CD8-positive, alpha-beta memory T cell (primary cell): ENCODE data around the gene SPCS3. TPM values are rescaled to one million over a fixed set of nuclear protein-coding genes. Genes with fewer than 3 reads are reported as not detected.

Source experiments
- CTCF ChIA-PET: fragments of 350-600 bp; sonication (Branson Sonifier 250); formaldehyde crosslinking; loops from one replicate; lab custom pipeline; 2021; ENCODE audit warnings: antibody characterized with exemption; lab: Charles Lee
- POLR2A ChIA-PET: fragments of 350-600 bp; sonication (Branson Sonifier 250); formaldehyde crosslinking; loops from one replicate; lab custom pipeline; 2021; ENCODE audit warnings: antibody characterized with exemption; lab: Charles Lee
- DNase-seq, 5 donors: peaks; one replicate each; pipeline versions ENCODE4 v3.0.0 to v3.0.0-alpha.2; 2020 to 2022; ENCODE audit warnings: mixed read lengths in 1 of 5
- H3K27ac ChIP-seq: one replicate; pipeline ENCODE4 v1.7.0; 2013; ENCODE audit warnings: low read depth, mild to moderate bottlenecking, low read length, moderate library complexity
- H3K27me3 ChIP-seq: 2 replicates; pipeline ENCODE4 v1.7.0; 2013; ENCODE audit warnings: low read length, mild to moderate bottlenecking; ENCODE audit not compliant: insufficient read depth, poor library complexity, severe bottlenecking
- H3K36me3 ChIP-seq: 2 replicates; pipeline ENCODE4 v1.7.0; 2013; ENCODE audit warnings: mild to moderate bottlenecking, low read length, moderate library complexity; ENCODE audit not compliant: insufficient read depth
- H3K4me1 ChIP-seq: 2 replicates; pipeline ENCODE4 v1.7.0; 2013; ENCODE audit warnings: mild to moderate bottlenecking, low read length, moderate library complexity; ENCODE audit not compliant: insufficient read depth
- H3K4me3 ChIP-seq: 2 replicates; pipeline ENCODE4 v1.7.0; 2013; ENCODE audit warnings: mild to moderate bottlenecking, low read length
- H3K9me3 ChIP-seq: 2 replicates; pipeline ENCODE4 v1.7.0; 2013; ENCODE audit warnings: mild to moderate bottlenecking, low read length
- H3K27ac Mint-ChIP-seq, 8 donors: one replicate each; pipeline ENCODE4 v1.8.0; 2020 to 2021; ENCODE audit warnings: mixed read lengths in 8 of 8, mild to moderate bottlenecking in 6 of 8, inconsistent platforms in 3 of 8, moderate library complexity in 3 of 8
- H3K27me3 Mint-ChIP-seq, 2 donors: one replicate each; pipeline ENCODE4 v1.8.0; 2020 to 2021; ENCODE audit warnings: mixed read lengths in 2 of 2, mild to moderate bottlenecking in 1 of 2, moderate library complexity in 1 of 2
- H3K36me3 Mint-ChIP-seq, 3 donors: one replicate each; pipeline ENCODE4 v1.8.0; 2020 to 2021; ENCODE audit warnings: mixed read lengths in 3 of 3, inconsistent platforms in 1 of 3, mild to moderate bottlenecking in 1 of 3
- H3K4me1 Mint-ChIP-seq, 3 donors: one replicate each; pipeline ENCODE4 v1.8.0; 2020 to 2021; ENCODE audit warnings: mixed read lengths in 3 of 3, inconsistent platforms in 1 of 3, mild to moderate bottlenecking in 1 of 3
- H3K4me3 Mint-ChIP-seq, 7 donors: one replicate each; pipeline ENCODE4 v1.8.0; 2020 to 2021; ENCODE audit warnings: mixed read lengths in 7 of 7, mild to moderate bottlenecking in 6 of 7, moderate library complexity in 4 of 7, inconsistent platforms in 2 of 7
- H3K9me3 Mint-ChIP-seq, 5 donors: one replicate each; pipeline ENCODE4 v1.8.0; 2020 to 2022; ENCODE audit warnings: mixed read lengths in 5 of 5, mild to moderate bottlenecking in 3 of 5, moderate library complexity in 2 of 5, inconsistent platforms in 1 of 5
- polyA plus RNA-seq: library from polyadenylated mRNA; unstranded; fragments of 300-500 nt; fragmentation: Illumina TruSeq; gene quantifications from one replicate; pipeline ENCODE4 v1.2.3, GENCODE V29; 2021
- total RNA-seq, 2 experiments: library from RNA; stranded (reverse); gene quantifications; one replicate each; pipeline ENCODE4 v1.2.3, GENCODE V29; 2021

Gene SPCS3
- total and polyA plus RNA-seq, 3 experiments from 2014 or later: 58.8 to 180 (median 169) TPM

- H3K9me3 Mint-ChIP-seq: peaks cover 0 to 1% (median 0%) of the 10 kb centered on the region in 5 donors
- CTCF ChIA-PET: interaction anchor here (1.6 kb wide), 1 partner anchor 17 kb away, joined by 3 read pairs; no protein-coding TSS in a partner anchor
These were observed 11.3 kb upstream of the SPCS3 start for GRCh38 chr4:176308441-176308840.

DNA sequence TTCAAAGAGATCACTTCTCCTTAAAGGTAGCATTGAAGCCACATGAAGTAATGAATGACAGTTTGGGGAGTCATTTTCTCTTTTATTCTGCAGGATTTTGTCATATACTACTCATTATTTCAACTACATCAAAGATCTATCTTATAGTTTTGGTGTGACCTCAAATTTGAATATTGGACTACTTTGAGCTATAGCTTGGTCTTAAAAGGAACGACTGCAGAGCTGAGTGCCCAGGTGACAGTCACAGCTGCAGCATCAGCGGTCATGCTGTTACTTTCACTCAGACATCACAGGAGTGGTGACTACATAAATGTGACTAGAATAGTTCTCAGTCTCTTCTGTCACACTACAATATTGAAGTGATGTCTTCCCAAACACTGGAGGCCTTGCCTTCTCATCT, 10.7 kb upstream of the SPCS3 start:
- no peaks in the 10 kb centered on the region for H3K9me3 ChIP-seq
- H3K4me3 Mint-ChIP-seq: no peak overlapping the region
- H3K27ac ChIP-seq: no peak overlapping the region
- no peak for DNase-seq
- H3K27ac Mint-ChIP-seq: no peak overlapping the region
- no peaks in the 10 kb centered on the region for H3K36me3 ChIP-seq
- ChIA-PET POLR2A (no interaction called here), CTCF (interaction anchor here (1.6 kb wide), 1 partner anchor 16 kb away, joined by 3 read pairs; no protein-coding TSS in a partner anchor)
- peaks cover 0 to 1% (median 0%) of the 10 kb centered on the region in 5 donors for H3K9me3 Mint-ChIP-seq
- no peak overlapping the region for H3K4me3 ChIP-seq
- H3K4me1 Mint-ChIP-seq: no peaks in the 10 kb centered on the region
- peaks cover 13 to 32% of the 10 kb centered on the region in 2 donors for H3K27me3 Mint-ChIP-seq
- peaks cover 0 to under 1% (median 0%) of the 10 kb centered on the region in 3 donors for H3K36me3 Mint-ChIP-seq
- no peaks in the 10 kb centered on the region for H3K27me3 ChIP-seq
- H3K4me1 ChIP-seq: no peaks in the 10 kb centered on the region

More at GRCh38 chr4:176308441-176308840, 11.3 kb upstream of the SPCS3 start:
- H3K4me1 ChIP-seq: no peaks in the 10 kb centered on the region
- H3K4me3 ChIP-seq: no peak overlapping the region
- no peak overlapping the region for H3K27ac ChIP-seq
- H3K9me3 ChIP-seq: no peaks in the 10 kb centered on the region
- Mint-ChIP-seq H3K36me3 (no peaks in the 10 kb centered on the region), H3K27me3 (peaks cover 19 to 38% of the 10 kb centered on the region in 2 donors), H3K27ac (no peak overlapping the region), H3K4me3 (no peak overlapping the region), H3K4me1 (no peaks in the 10 kb centered on the region)
- no peaks in the 10 kb centered on the region for H3K36me3 ChIP-seq
- POLR2A ChIA-PET: no interaction called here
- no peak for DNase-seq
- peaks cover under 1% of the 10 kb centered on the region for H3K27me3 ChIP-seq

- no peak for DNase-seq
- no peaks in the 10 kb centered on the region for H3K4me1 ChIP-seq
- ChIA-PET POLR2A (no interaction called here), CTCF (no interaction called here)
- no peak overlapping the region for H3K4me3 Mint-ChIP-seq
- peaks cover 11 to 25% of the 10 kb centered on the region in 2 donors for H3K27me3 Mint-ChIP-seq
- peaks cover 0 to 1% (median 0%) of the 10 kb centered on the region in 5 donors for H3K9me3 Mint-ChIP-seq
- H3K4me1 Mint-ChIP-seq: no peaks in the 10 kb centered on the region
- H3K36me3 ChIP-seq: no peaks in the 10 kb centered on the region
- no peak overlapping the region for H3K27ac ChIP-seq
- no peaks in the 10 kb centered on the region for H3K9me3 ChIP-seq
- H3K27me3 ChIP-seq: no peaks in the 10 kb centered on the region
- no peak overlapping the region for H3K27ac Mint-ChIP-seq
- H3K36me3 Mint-ChIP-seq: peaks cover 0 to 2% (median 0%) of the 10 kb centered on the region in 3 donors
- no peak overlapping the region for H3K4me3 ChIP-seq
These were observed 10.0 kb upstream of the SPCS3 start for GRCh38 chr4:176309772-176310171.

GRCh38 chr4:176313596-176314336, 6.0 kb upstream of the SPCS3 start:
- no peak for DNase-seq
- CTCF ChIA-PET: no interaction called here
- H3K4me1 Mint-ChIP-seq: peaks cover 8 to 15% (median 10%) of the 10 kb centered on the region in 3 donors

DNA sequence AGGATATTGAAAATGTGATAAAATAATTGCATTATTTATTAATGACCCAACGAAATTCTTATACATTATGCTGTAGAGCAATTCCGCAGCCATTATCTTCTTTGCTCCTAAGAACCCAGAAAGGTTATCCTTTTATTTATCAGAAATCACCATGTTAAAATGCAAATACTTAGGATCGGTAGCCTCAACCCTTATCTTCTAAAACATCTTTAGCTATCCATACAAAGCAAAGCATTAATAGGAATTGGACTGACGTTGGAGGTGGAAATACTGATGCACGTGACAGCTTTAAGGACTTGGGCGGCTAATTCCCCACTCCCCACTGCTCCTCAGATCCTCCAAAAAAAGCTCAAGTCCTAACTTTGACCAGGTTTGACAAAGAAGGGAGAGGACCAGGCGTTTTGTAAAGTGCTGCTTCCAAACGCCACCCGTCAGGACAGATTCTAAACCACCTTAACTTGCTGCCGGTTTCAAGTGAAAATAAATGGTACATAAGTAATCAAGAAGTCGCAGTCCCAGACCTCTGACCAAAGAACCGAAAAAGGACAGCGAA, 539 bp upstream of the SPCS3 start:
- Mint-ChIP-seq H3K4me3 (peak overlapping the region; percentile 87 to 98 (median 95)), H3K9me3 (no peaks in the 10 kb centered on the region), H3K27me3 (no peaks in the 10 kb centered on the region), H3K36me3 (peaks cover 0 to 15% (median 2%) of the 10 kb centered on the region in 3 donors), H3K27ac (peak overlapping the region; percentile 94 to 97 (median 94)), H3K4me1 (peaks cover 46 to 59% (median 52%) of the 10 kb centered on the region in 3 donors)
- Histone ChIP-seq H3K27ac (peak overlapping the region; percentile 95), H3K36me3 (no peaks in the 10 kb centered on the region), H3K4me1 (peaks cover 37% of the 10 kb centered on the region), H3K4me3 (peak overlapping the region; percentile 86), H3K9me3 (no peaks in the 10 kb centered on the region), H3K27me3 (no peaks in the 10 kb centered on the region)
- POLR2A ChIA-PET: no interaction called here
- CTCF ChIA-PET: no interaction called here
- no peak for DNase-seq

More at GRCh38 chr4:176313596-176314336, 6.0 kb upstream of the SPCS3 start:
- H3K9me3 Mint-ChIP-seq: no peaks in the 10 kb centered on the region
- H3K4me1 ChIP-seq: peaks cover under 1% of the 10 kb centered on the region
- H3K4me3 ChIP-seq: no peak overlapping the region
- no peak overlapping the region for H3K27ac Mint-ChIP-seq
- no peak overlapping the region for H3K27ac ChIP-seq
- no peaks in the 10 kb centered on the region for H3K36me3 ChIP-seq
- peaks cover 0 to 2% (median 0%) of the 10 kb centered on the region in 3 donors for H3K36me3 Mint-ChIP-seq
- peaks cover 0 to 2% of the 10 kb centered on the region in 2 donors for H3K27me3 Mint-ChIP-seq
- H3K4me3 Mint-ChIP-seq: no peak overlapping the region
- POLR2A ChIA-PET: no interaction called here
- no peaks in the 10 kb centered on the region for H3K9me3 ChIP-seq
- H3K27me3 ChIP-seq: no peaks in the 10 kb centered on the region

DNA sequence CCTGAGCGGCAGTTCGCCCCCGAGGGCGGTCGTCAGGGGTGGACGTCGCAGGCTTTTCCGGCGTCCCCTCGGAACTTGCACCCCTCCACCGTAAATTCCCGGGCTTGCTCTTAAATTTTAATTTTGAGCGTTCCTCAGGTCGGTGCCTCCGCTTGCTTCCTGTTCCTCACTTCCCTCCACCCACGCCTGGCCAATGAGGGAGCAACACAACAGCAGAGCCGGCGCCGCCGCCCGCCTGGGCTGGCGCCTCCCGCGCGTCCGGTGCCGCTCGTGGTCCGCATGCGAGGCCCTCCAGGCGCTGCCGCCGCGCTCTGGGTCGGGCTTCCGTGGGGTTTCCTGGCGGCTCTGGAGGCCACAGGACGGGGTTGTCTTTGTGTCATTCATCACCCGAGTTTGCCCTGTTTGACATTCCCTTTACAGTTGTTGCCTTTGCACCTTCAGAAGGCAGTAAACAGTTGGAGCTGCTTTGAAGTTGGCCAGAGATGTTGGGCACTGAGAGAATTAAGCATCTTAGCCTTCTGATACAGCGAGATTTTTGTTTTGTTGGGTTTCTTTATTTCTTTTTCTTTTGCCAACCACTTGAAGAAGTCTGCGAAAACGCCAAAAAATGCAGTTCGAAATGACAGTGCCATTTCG, 692 bp downstream of the SPCS3 start:
- DNase-seq: peak; percentile 85 to 90 (median 87)
- CTCF ChIA-PET: no interaction called here
- Histone ChIP-seq H3K4me3 (peak overlapping the region; percentile 86), H3K27ac (peak overlapping the region; percentile 95), H3K4me1 (peaks cover 47% of the 10 kb centered on the region), H3K27me3 (no peaks in the 10 kb centered on the region), H3K36me3 (no peaks in the 10 kb centered on the region), H3K9me3 (no peaks in the 10 kb centered on the region)
- Mint-ChIP-seq H3K27me3 (no peaks in the 10 kb centered on the region), H3K36me3 (peaks cover 0 to 19% (median 2%) of the 10 kb centered on the region in 3 donors), H3K27ac (peak overlapping the region; percentile 85 to 99 (median 97)), H3K9me3 (no peaks in the 10 kb centered on the region), H3K4me1 (peaks cover 54 to 71% (median 65%) of the 10 kb centered on the region in 3 donors), H3K4me3 (peak overlapping the region; percentile 87 to 98 (median 91))
- POLR2A ChIA-PET: interaction anchor here (0.6 kb wide), 1 partner anchor 27 kb away, joined by 3 read pairs; no protein-coding TSS in a partner anchor

DNA sequence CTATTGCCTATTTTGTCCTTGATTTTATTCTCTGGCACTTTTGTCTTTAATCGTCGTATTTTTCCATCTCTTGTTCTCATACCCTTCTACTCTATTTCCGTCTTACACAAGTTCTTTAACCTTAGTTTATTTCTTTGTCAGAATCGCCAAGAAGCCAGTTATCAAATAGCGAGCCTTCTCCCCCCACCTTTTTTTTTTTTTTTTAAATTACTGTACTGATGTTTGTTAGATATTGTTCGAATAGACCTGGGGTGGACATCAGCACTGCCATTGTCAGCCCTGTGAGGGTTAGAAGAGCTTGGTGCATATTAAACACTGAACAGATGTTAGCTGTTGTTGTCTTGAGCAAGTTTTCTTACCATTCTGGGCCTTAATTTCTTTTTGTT, 1.2 kb downstream of the SPCS3 start:
- Mint-ChIP-seq H3K4me1 (peaks cover 56 to 71% (median 68%) of the 10 kb centered on the region in 3 donors), H3K27ac (peak overlapping the region; percentile 85 to 99 (median 97)), H3K9me3 (no peaks in the 10 kb centered on the region), H3K36me3 (peaks cover 0 to 22% (median 2%) of the 10 kb centered on the region in 3 donors), H3K4me3 (peak overlapping the region; percentile 87 to 98 (median 91)), H3K27me3 (no peaks in the 10 kb centered on the region)
- H3K4me1 ChIP-seq: peaks cover 47% of the 10 kb centered on the region
- no peaks in the 10 kb centered on the region for H3K9me3 ChIP-seq
- peak overlapping the region; percentile 86 for H3K4me3 ChIP-seq
- no peaks in the 10 kb centered on the region for H3K36me3 ChIP-seq
- POLR2A ChIA-PET: interaction anchor here (0.6 kb wide), 1 partner anchor 27 kb away, joined by 3 read pairs; no protein-coding TSS in a partner anchor
- CTCF ChIA-PET: no interaction called here
- peak in 1 of 5 donors; percentile 10 for DNase-seq
- no peaks in the 10 kb centered on the region for H3K27me3 ChIP-seq
- H3K27ac ChIP-seq: peak overlapping the region; percentile 95
